ENCODE results near the gene CREG1. TPM values are rescaled to one million over a fixed set of nuclear protein-coding genes. Genes with fewer than 3 reads are reported as not detected.

Gene CREG1
- polyA plus RNA-seq, 2 of the 4 experiments (the other 2 are of a cell fraction): 70.2 to 129 TPM

DNA sequence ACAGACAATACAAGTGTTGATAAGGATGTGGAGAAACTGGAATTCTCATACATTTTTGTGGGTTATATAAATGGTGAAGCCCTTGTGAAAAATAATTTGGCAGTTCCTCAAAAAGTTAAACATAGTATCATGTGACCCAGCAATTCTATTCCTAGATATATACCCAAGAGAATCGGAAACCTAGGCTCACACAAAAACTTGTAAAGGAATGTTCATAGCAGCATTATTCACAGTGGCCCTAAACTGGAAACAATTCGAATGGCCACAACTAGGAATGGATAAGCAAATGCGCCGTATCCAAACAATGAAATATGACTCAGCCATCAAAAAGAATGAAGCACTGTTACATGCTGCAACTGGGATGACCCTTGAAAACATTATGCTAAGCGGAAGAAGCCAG is 31.3 kb downstream of the CREG1 start:
- 52% methylated on average over 5 of the region's 5 CpGs for WGBS (ENCODE audit: missing lambda C conversion rate)
- ChIA-PET CTCF (interaction anchor here (1.3 kb wide), 1 partner anchor 19 kb away, joined by 3 read pairs; no protein-coding TSS in a partner anchor), POLR2A (no interaction called here)
- peaks cover 9% of the 10 kb centered on the region; the same call in 1 of the 3 replicates for H3K9me3 ChIP-seq
- no peaks in the 10 kb centered on the region for H3K4me1 ChIP-seq
- TF ChIP-seq MAFK (IDR thresholded peaks at IDR 0.05; ENCODE audit: partially characterized antibody) (no peak), CBX8 (IDR thresholded peaks at IDR 0.05) (no peak), RFX5 (IDR thresholded peaks at IDR 0.05) (no peak), JUNB (IDR thresholded peaks at IDR 0.05) (no peak), EHF (CRISPR knock-in tag; IDR thresholded peaks at IDR 0.05) (no peak), ZFP36 (IDR thresholded peaks at IDR 0.05; ENCODE audit: borderline replicate concordance, partially characterized antibody) (no peak), MYC (IDR thresholded peaks at IDR 0.05; ENCODE audit: borderline replicate concordance, low read length) (no peak), HOXB5 (CRISPR knock-in tag; IDR thresholded peaks at IDR 0.05) (no peak), ESRRA (IDR thresholded peaks at IDR 0.05; ENCODE audit: borderline replicate concordance, low read length) (no peak), FOSB (CRISPR knock-in tag; IDR thresholded peaks at IDR 0.05) (no peak), CEBPB (IDR thresholded peaks at IDR 0.05) (no peak), HEYL (CRISPR knock-in tag; IDR thresholded peaks at IDR 0.05) (no peak), RARB (CRISPR knock-in tag; IDR thresholded peaks at IDR 0.05) (no peak)
- TF ChIP-seq, protein P1, sequence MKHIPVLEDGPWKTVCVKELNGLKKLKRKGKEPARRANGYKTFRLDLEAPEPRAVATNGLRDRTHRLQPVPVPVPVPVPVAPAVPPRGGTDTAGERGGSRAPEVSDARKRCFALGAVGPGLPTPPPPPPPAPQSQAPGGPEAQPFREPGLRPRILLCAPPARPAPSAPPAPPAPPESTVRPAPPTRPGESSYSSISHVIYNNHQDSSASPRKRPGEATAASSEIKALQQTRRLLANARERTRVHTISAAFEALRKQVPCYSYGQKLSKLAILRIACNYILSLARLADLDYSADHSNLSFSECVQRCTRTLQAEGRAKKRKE (CRISPR knock-in tag; IDR thresholded peaks at IDR 0.05; ENCODE audit: low read depth): no peak
- TF ChIP-seq, protein P2, sequence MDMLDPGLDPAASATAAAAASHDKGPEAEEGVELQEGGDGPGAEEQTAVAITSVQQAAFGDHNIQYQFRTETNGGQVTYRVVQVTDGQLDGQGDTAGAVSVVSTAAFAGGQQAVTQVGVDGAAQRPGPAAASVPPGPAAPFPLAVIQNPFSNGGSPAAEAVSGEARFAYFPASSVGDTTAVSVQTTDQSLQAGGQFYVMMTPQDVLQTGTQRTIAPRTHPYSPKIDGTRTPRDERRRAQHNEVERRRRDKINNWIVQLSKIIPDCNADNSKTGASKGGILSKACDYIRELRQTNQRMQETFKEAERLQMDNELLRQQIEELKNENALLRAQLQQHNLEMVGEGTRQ (IDR thresholded peaks at IDR 0.05): no peak
- TF ChIP-seq, protein P3, sequence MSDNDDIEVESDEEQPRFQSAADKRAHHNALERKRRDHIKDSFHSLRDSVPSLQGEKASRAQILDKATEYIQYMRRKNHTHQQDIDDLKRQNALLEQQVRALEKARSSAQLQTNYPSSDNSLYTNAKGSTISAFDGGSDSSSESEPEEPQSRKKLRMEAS (IDR thresholded peaks at IDR 0.05): no peak
- no peak overlapping the region for H3K27ac ChIP-seq
- H3K4me2 ChIP-seq: no peak overlapping the region
- DNase-seq (ENCODE audit: low read depth in 1 of 2, low spot score in 1 of 2) (no peak), FAIRE-seq (no peak), ATAC-seq (no peak)
- no peak overlapping the region for H3K4me3 ChIP-seq

DNA sequence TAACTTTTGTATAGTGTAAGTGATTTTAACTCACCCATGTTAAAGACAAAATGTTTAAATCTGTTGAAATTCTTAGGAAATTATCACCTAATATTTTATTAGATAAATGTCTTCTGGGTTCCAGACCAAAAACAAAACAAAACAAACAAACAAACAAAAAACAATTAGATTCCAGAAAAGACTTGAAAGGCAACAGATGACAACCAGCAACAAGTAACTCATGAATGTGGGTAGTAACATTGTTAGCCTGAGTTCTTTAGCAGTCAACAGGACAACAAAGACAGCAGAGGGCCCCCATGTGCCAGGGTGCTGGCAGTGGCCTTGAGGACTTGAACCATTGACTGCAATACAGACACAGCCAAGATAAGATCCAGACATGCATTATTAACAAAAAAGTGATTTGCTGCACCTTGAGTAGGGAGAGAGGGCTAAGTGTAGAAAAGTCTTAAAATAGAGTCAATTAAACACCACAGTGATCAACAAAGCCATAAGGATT is 32.8 kb downstream of the CREG1 start:
- ChIA-PET POLR2A (no interaction called here), CTCF (interaction anchor here (0.9 to 1.2 kb wide), 2 partner anchors 13 to 14 kb away, joined by 3 to 4 read pairs; no protein-coding TSS in a partner anchor)
- FAIRE-seq: no peak
- peaks cover 9% of the 10 kb centered on the region; the same call in 1 of the 3 replicates for H3K9me3 ChIP-seq
- H3K4me1 ChIP-seq: no peaks in the 10 kb centered on the region
- no peak overlapping the region for H3K4me2 ChIP-seq
- TF ChIP-seq CEBPB (IDR thresholded peaks at IDR 0.05) (no peak), HDAC2 (IDR thresholded peaks at IDR 0.05) (no peak), BHLHE40 (IDR thresholded peaks at IDR 0.05; ENCODE audit: low read depth, low read length) (no peak), CHD2 (IDR thresholded peaks at IDR 0.05; ENCODE audit: low read length, partially characterized antibody) (no peak), MYC (IDR thresholded peaks at IDR 0.05; ENCODE audit: borderline replicate concordance, low read length) (no peak), ZSCAN20 (CRISPR knock-in tag; IDR thresholded peaks at IDR 0.05) (no peak), ESRRA (IDR thresholded peaks at IDR 0.05; ENCODE audit: borderline replicate concordance, low read length) (no peak), HOXB5 (CRISPR knock-in tag; IDR thresholded peaks at IDR 0.05) (no peak), FOXS1 (CRISPR knock-in tag; IDR thresholded peaks at IDR 0.05) (no peak), PHF8 (IDR thresholded peaks at IDR 0.05; ENCODE audit: borderline replicate concordance, low read depth) (no peak), RCOR1 (IDR thresholded peaks at IDR 0.05; ENCODE audit: low read depth, low read length) (no peak)
- TF ChIP-seq, protein P4, sequence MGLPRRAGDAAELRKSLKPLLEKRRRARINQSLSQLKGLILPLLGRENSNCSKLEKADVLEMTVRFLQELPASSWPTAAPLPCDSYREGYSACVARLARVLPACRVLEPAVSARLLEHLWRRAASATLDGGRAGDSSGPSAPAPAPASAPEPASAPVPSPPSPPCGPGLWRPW (IDR thresholded peaks at IDR 0.05): no peak
- TF ChIP-seq, protein P5, sequence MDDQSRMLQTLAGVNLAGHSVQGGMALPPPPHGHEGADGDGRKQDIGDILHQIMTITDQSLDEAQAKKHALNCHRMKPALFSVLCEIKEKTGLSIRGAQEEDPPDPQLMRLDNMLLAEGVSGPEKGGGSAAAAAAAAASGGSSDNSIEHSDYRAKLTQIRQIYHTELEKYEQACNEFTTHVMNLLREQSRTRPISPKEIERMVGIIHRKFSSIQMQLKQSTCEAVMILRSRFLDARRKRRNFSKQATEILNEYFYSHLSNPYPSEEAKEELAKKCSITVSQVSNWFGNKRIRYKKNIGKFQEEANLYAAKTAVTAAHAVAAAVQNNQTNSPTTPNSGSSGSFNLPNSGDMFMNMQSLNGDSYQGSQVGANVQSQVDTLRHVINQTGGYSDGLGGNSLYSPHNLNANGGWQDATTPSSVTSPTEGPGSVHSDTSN (IDR thresholded peaks at IDR 0.05): no peak
- peak in 1 of 2 experiments; percentile 9 for DNase-seq (ENCODE audit: low read depth in 1 of 2, low spot score in 1 of 2)
- no peak for ATAC-seq
- no peak overlapping the region for H3K27ac ChIP-seq
- no peak overlapping the region for H3K4me3 ChIP-seq

Measured in A549 (cell line).